H1 (cell line): ENCODE measurements around the gene MYH13. TPM values are rescaled to one million over a fixed set of nuclear protein-coding genes. Genes with fewer than 3 reads are reported as not detected.

ENCODE experiments used
- ATF2 ChIP-seq: IDR thresholded peaks from 2 replicates; pipeline ENCODE4 v1.6.1; 2012; ENCODE audit warnings: low read length, inconsistent platforms
- CHD1 ChIP-seq: IDR thresholded peaks from 2 replicates; pipeline ENCODE4 v1.6.1; 2012; ENCODE audit warnings: low read depth, low read length, improper control_type of control experiment
- JUND ChIP-seq: IDR thresholded peaks from 2 replicates; pipeline ENCODE4 v1.6.1; 2011; ENCODE audit warnings: mild to moderate bottlenecking, improper control_type of control experiment, low read length
- polyA plus RNA-seq, 7 experiments: library from polyadenylated mRNA; depleted of rRNA in 3 of 7; stranded (reverse) in 5 of 7; unstranded in 2 of 7; fragments of >200 nt in 5 of 7; fragments of 200-250 nt in 2 of 7; gene quantifications; 1 replicate in 5 of 7; 2 replicates in 1 of 7; 4 replicates in 1 of 7; pipeline versions ENCODE4 v1.2.1 to v1.2.3, GENCODE V29; 2011 to 2013; ENCODE audit warnings: missing spikeins in 2 of 7, mixed read lengths in 2 of 7
- total RNA-seq: library from RNA; stranded (reverse); fragmentation: NEBNext Ultra II Directional; extraction: Animal tissue kit (Norgen Biotek cat#: 25700); gene quantifications from 2 replicates; pipeline ENCODE4 v1.2.1, GENCODE V29; 2021

Gene MYH13
- total and polyA plus RNA-seq, 2 of the 8 experiments (the other 6 are each of a cell fraction or from before 2014, with no cell fraction given): not detected

GRCh38 chr17:10306585-10306984, 66.2 kb downstream of the MYH13 start (continued):
- no peak for TF ChIP-seq JUND
- no peak for TF ChIP-seq CHD1
- TF ChIP-seq ATF2: no peak
